PFSK-1 (cell line): ENCODE results near the gene MYCBP2.

Source experiments
- FOXP2 ChIP-seq: optimal IDR thresholded peaks from 2 replicates; pipeline ENCODE3; 2011; ENCODE audit warnings: borderline replicate concordance, control low read depth, inconsistent platforms; ENCODE audit not compliant: insufficient read depth; ENCODE audit errors: extremely low read length, extremely low read depth
- POLR2AphosphoS5 ChIP-seq: IDR thresholded peaks from 2 replicates; pipeline ENCODE4 v1.6.1; 2012; ENCODE audit warnings: low read depth, mild to moderate bottlenecking, control low read depth, low read length, moderate library complexity
- SIN3A ChIP-seq: IDR thresholded peaks from 2 replicates; pipeline ENCODE4 v1.6.1; 2012; ENCODE audit warnings: mild to moderate bottlenecking, low read length, moderate library complexity, borderline replicate concordance; ENCODE audit not compliant: insufficient read depth
- TAF1 ChIP-seq: IDR thresholded peaks from 2 replicates; pipeline ENCODE4 v1.6.1; 2012; ENCODE audit warnings: low read length, control low read depth, borderline replicate concordance; ENCODE audit not compliant: insufficient read depth
- TF ChIP-seq, protein P1 (sequence below), 2 experiments: IDR thresholded peaks; 2 replicates each; pipeline versions ENCODE4 v1.6.1 to v1.8.0; 2011 to 2012; ENCODE audit warnings: low read depth in 2 of 2, low read length in 2 of 2, control low read depth in 1 of 2, inconsistent platforms in 1 of 2, mild to moderate bottlenecking in 1 of 2, moderate library complexity in 1 of 2; ENCODE audit not compliant: insufficient read depth in 1 of 2

MYCBP2 gene

DNA sequence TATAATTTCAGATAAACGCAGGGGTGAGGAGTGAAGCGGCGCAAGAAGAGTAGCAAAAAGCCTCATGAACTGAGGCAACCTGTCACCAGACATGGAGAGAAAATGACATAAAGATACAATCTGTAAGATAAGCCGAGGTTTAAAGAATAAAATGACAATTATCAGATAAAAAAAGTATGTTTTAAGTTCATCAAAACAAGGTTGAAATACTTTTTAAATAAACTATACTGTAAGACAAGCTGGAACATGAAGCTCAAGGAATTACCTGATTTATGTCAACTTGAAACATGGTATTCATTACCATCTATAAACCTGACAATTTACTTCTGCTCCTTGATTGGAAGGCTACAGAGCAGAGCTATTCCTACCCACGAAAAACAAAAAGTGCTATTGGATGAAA is 61.6 kb downstream of the MYCBP2 start:
- TF ChIP-seq TAF1 (no peak), FOXP2 (no peak)

GRCh38 chr13:77262198-77262597 is 64.7 kb downstream of the MYCBP2 start:
- TF ChIP-seq SIN3A: no peak
- no peak for TF ChIP-seq TAF1
- TF ChIP-seq, protein P1, sequence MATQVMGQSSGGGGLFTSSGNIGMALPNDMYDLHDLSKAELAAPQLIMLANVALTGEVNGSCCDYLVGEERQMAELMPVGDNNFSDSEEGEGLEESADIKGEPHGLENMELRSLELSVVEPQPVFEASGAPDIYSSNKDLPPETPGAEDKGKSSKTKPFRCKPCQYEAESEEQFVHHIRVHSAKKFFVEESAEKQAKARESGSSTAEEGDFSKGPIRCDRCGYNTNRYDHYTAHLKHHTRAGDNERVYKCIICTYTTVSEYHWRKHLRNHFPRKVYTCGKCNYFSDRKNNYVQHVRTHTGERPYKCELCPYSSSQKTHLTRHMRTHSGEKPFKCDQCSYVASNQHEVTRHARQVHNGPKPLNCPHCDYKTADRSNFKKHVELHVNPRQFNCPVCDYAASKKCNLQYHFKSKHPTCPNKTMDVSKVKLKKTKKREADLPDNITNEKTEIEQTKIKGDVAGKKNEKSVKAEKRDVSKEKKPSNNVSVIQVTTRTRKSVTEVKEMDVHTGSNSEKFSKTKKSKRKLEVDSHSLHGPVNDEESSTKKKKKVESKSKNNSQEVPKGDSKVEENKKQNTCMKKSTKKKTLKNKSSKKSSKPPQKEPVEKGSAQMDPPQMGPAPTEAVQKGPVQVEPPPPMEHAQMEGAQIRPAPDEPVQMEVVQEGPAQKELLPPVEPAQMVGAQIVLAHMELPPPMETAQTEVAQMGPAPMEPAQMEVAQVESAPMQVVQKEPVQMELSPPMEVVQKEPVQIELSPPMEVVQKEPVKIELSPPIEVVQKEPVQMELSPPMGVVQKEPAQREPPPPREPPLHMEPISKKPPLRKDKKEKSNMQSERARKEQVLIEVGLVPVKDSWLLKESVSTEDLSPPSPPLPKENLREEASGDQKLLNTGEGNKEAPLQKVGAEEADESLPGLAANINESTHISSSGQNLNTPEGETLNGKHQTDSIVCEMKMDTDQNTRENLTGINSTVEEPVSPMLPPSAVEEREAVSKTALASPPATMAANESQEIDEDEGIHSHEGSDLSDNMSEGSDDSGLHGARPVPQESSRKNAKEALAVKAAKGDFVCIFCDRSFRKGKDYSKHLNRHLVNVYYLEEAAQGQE (IDR thresholded peaks at IDR 0.05; ENCODE audit: insufficient read depth in 1 of 2, low read depth in 2 of 2, low read length in 2 of 2): no peak
- TF ChIP-seq FOXP2: no peak
- no peak for TF ChIP-seq POLR2AphosphoS5

DNA sequence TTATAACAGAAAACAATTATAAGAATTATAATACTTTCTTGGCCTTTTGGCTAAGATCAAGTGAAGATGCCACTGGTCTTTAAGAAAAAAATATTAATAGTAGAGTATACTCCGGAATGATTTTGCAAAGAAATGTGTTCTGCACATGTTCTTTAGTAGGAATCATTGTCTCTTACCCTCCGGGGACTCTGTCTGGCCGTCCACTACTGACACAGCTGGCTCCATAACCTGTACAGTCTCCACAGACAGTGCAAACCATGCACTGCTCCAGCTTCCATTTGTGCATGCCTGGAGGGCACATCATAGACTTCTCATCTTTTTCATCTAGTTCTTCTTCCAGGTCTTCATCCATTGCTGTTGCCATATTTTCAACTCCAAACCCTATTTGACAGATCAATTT is 75.9 kb downstream of the MYCBP2 start:
- TF ChIP-seq FOXP2: no peak
- no peak for TF ChIP-seq TAF1
- TF ChIP-seq, protein P1 (IDR thresholded peaks at IDR 0.05; ENCODE audit: insufficient read depth in 1 of 2, low read depth in 2 of 2, low read length in 2 of 2): no peak
- no peak for TF ChIP-seq SIN3A
- TF ChIP-seq POLR2AphosphoS5: no peak

- TF ChIP-seq POLR2AphosphoS5 (no peak), TAF1 (no peak), FOXP2 (no peak)
- TF ChIP-seq, protein P1 (IDR thresholded peaks at IDR 0.05; ENCODE audit: insufficient read depth in 1 of 2, low read depth in 2 of 2, low read length in 2 of 2): no peak
Measured at GRCh38 chr13:77239312-77239711, 87.6 kb downstream of the MYCBP2 start.

GRCh38 chr13:77235456-77236022 is 91.4 kb downstream of the MYCBP2 start:
- TF ChIP-seq SIN3A: no peak
- no peak for TF ChIP-seq TAF1
- no peak for TF ChIP-seq POLR2AphosphoS5
- TF ChIP-seq, protein P1 (IDR thresholded peaks at IDR 0.05; ENCODE audit: insufficient read depth in 1 of 2, low read depth in 2 of 2, low read length in 2 of 2): no peak
- TF ChIP-seq FOXP2: no peak
